HG03060 (cell line): Measurements from ENCODE around the gene APLNR.
A peak's percentile ranks its signal among the peaks of the same experiment; 100 is the strongest.

Experiments
- ATAC-seq: cut with Tn5 transposase; IDR thresholded peaks from one replicate; pipeline ENCODE4 v1.9.1; 2021; ENCODE audit warnings: low read depth, moderate number of reproducible peaks; ENCODE audit not compliant: unreplicated experiment

Gene APLNR

GRCh38 chr11:57251491-57252104 lies 14.5 kb upstream of the APLNR start:
- ATAC-seq = no peak

- no peak for ATAC-seq
These were observed 14.0 kb upstream of the APLNR start for GRCh38 chr11:57251037-57251436.

DNA sequence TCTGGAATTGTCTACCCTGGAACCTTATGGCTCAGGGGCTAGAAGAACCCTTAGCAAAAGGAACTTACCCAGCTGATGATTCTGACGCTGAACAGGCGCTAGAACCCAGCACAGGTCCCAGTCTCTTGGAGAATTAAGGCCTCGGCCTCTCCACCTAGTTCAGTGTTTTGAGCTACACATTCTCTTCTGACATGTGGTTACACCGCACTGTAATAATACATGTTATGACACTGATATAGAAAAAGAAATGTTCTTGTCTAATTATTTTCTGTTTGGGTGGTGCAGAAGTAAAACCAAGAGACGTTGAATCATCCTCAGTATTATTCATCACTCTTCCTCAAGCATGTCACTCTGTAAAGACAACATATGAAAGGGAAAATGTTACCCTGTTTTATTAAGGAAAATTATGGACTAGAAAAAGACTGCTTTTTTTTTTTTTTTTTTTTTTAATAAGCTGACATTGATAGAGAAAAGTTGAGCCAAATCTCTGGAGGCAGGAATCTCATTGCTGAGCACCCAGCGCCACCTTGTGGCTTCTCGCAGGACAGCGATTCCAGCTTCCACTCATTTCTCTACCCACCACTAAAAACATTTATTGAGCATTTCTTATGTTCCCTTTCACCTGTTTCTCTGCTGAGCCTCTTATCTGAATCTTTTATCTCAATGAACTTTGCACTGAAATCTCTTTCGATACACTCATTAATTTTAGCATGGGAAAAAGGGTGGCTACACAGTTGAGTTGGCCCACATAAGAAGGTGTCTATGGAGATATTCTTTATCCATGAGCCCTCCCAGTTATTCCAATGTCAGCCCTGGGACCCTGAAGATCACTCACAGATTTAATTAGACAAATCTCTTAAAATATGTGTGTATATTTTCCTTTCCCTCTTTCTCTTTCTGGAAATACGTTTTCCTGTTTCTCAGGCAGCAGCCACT lies 12.6 kb upstream of the APLNR start:
- ATAC-seq = peak; percentile 38

DNA sequence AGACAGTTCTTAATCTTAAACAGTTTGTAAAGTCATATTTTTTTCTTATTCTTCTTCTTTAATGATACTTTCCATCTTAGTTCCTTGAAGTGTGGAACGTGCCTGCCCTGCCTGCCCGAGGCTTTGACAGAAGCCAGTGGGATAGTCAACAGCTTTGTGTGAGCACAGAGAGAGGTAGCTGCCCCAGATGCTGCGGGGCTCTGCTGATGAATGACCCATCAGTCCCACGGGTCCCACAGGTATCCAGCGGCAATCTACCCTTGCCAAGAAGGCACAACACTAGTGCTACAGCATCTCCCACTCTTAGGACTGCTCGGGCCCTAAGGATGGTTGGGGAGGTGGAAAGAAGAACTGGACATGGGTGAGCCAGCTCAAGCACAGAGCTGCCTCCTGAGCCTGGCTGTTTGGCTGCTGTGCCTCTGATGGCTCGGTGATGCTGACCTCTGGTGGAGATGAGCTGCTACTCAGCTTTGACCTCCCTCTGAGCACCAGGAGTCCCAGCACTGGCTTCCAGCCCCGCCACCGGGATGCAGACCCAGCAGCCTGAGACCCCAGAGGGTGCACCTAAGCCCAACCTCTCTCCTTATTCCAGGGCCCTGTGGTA lies 11.8 kb upstream of the APLNR start:
- ATAC-seq = peak; percentile 50

DNA sequence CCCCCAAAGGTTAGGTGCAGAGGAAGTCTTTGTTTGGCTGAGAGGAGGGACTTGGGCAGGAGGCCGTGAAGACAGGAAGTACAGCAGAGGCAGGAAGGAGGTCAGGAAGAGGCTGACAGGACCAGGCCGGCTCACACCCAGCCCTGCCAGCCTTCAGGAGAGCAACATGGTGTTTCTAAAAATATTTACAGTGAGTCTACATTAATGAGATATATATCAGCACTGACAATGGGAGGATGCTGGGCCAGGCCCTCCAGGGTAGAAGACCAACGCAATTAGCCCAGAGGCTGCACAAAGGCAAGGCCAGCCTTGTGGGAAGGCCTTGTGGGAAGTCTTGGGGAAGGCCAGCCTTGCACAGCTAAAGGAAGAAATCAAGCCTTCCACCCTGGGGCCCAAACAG lies 7.9 kb upstream of the APLNR start:
- ATAC-seq = no peak

DNA sequence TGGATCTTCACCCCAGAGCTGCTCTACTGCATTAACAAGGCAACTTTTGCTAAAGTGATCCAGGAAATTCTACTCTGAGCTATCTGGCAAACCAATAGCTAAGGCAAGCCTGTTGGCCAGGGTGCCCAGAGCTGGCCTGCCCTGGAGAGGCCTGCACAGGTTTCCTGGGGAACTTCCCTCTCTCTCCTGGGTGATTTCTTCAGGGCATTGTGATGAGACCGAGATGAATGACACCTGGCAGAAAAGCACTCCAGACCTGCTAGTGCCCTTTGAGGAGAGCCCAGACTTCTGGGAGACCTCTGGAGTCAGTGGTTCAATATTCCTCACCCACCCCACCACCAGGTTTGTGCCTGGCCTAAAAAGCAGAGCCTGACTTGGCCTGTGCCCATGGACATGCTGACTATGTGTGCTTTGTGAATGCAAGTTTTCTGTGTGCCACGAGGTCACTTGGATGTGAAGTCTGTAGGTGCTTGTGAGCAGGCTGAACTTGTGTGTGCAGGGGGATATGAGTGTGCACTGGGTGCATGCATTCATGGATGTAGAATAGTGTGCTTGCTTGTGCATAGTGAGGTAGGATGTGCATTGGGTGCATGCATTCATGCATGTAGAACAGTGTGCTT lies 4.4 kb upstream of the APLNR start:
- ATAC-seq = no peak

GRCh38 chr11:57240757-57241156 lies 3.7 kb upstream of the APLNR start:
- ATAC-seq = no peak

DNA sequence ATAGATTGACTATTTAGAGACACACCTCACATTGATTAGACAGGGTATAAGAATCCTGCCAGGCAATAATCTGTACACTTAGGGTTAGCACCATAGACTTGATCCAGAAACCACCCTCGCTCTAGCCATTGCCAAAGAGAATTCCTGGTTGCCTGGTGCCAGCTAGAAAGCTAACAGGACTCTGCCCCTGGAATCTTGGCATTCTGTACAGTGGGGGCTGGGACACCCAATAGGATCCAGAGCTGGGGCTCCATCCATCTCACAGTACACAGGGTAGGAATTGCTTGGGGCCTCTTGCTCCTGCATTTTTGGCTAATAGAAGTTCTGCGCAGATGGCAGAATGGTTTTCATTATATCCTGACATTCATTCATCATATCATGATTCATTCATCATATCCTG lies 3.0 kb upstream of the APLNR start:
- ATAC-seq = no peak

DNA sequence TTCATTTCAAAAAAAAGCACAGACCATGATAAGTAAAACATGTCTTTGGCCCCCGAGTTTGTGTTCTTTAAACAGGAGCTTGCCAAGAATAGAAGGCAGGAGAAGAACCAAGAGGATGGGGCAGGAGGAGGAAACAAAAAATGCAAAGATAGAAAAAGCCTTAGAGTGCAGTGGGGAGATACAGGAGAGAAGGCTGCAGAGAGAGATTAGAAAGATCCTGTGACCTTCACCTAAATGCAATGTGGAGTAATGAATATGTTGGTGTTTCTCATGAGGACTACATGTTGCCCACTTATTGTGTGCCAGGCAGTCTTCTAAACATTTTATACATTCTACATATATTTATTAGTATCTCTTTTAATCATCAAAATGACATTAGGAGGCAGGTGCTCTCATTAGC lies 2.3 kb upstream of the APLNR start:
- no peak for ATAC-seq

DNA sequence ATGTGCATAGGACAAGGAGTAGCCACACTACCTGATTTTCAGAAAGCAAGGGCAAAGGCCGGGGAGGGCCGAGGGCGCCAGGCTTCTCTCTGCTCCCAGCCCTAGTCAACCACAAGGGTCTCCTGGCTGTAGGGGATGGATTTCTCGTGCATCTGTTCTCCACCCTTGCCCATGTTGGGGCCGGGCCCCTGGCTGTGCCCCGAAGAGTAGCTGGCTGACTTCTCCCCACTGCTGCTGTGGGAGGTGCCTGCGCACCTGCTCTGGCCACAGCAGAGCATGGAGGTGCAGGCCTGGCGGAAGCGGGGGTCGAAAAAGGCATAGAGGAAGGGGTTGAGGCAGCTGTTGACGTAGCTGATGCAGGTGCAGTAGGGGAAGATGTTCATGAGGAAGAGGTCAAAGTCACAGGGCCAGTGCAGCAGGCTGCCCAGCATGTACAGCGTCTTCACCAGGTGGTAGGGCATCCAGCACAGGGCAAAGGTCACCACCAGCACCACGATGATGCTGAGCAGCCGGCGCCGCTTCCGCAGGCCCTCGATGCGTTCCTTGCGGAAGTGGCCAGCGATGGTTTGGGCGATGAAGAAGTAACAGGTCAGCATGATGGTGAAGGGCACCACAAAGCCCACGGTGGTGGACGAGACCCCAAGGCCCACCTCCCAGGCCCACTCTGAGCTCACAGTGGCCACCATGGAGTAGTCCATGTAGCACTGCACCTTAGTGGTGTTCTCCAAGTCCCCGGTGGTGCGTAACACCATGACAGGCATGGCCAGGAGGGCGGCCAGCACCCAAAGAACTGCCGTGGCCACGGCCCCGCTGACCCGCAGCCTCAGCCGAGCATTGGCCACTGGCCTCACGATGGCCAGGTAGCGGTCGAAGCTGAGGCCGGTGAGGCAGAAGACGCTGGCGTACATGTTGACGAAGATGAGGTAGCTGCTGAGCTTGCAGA lies 1.0 kb downstream of the APLNR start:
- no peak for ATAC-seq

GRCh38 chr11:57233702-57234101 lies 3.3 kb downstream of the APLNR start:
- ATAC-seq = no peak

DNA sequence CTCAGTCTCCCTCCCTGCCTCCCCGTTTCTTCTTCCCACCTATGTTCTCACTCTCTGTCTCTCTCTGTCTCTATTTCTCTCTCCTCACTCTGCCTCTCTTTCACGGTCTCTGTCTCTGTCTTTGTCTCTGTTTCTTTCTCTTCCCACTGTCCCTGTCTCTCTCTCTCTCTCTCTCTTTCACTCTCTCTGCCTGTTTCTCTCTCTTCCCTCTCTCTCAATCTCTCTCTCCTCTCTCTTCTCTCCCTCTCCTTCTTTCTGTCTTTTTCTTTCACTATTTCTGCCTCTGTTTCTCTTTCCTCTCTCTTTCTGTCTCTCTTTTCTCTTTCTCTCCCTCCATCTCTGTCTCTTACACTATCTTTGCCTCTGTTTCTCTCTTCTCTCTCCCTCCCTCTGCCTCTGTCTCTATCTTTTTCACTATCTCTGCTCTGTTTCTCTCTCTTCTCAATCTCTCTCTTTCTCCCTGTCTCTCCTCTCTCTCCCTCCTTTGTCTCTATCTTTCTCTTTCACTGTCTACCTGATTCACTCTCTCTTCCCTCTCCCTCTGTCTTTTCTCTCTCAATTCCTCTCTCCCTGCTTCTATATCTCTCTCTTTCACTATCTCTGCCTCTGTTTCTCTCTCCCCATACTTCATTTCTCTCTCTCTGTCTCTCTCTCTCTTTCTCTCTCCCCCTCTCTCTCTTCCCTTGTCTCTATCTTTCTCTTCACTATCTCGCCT lies 5.4 kb downstream of the APLNR start:
- ATAC-seq = no peak

- no peak for ATAC-seq
These were observed 6.1 kb downstream of the APLNR start for GRCh38 chr11:57230791-57231538.

GRCh38 chr11:57230316-57230715 lies 6.7 kb downstream of the APLNR start:
- ATAC-seq = no peak

DNA sequence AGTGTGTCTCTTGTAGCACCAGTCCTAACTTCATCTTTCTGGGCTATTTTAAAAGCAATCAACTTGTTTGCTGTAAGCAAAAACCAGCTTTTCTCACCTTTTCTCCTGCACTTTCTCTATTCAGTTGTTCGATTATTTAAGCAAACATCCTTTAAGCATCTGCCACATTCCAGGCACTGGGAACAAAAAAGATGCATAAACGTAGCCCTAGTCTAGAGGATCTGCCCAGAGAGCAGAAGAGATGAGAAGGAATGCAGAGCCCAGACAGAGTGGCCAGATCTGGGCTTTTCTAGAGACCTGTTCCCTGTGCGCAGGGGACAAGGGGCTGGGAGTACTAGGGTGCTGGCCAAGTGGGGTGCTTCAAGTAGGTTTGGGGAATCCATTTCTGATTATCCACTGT lies 8.4 kb downstream of the APLNR start:
- no peak for ATAC-seq

DNA sequence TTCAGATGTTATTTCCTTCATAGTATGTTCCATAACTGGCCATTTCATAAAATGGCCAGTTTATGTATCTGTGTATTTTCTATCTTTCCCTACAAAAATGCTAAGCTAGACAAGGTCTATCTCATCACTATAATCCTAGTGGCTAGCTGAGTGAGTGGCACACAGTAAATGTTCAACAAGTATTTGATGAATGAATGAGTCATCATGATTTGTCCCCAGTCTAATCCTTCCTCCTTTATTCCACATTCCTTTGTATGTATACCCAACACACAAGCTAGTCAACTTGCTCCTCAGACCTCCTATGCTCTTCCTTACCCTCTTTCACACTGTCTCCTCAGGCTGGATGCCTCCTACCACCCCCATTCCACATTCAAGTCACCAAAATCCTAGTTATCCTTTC lies 12.5 kb downstream of the APLNR start:
- no peak for ATAC-seq

- no peak for ATAC-seq
These were observed 12.9 kb downstream of the APLNR start for GRCh38 chr11:57224128-57224527.

DNA sequence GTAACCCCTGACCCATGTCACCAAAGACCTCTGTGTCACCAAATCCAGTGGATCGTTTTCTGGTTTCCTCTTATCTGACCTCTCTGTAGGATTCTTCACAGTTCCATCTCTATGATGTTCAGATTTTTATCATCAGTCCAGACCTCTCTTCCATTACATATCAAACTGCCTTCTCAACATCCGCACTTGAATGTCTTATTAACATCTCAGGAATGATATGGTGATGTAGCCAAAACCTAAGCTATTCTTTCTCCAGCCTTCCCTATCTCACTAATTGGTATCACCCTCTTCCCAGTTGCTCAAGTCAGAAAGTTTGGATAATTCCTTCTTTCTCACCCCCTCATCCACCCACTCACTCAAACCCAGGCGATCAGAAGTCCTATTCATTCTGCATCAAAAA lies 13.4 kb downstream of the APLNR start:
- no peak for ATAC-seq

DNA sequence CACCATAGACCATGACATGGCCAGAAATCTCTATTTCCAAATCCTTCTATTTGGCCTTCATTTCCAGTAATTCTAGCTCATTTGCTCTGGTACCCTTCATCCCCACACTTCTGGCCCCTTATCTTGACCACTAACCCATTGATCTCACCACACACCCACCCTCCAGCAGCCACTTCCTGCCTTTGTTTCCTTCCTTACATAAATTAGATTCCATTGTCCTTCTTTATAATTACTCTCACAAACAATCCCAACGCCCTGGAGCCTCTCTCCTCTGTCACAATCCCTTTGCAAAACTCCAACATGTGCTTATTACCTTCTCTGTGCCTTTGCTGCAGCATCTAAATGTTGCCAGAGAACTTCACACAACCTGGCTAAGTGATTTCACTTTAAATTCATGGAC lies 14.8 kb downstream of the APLNR start:
- no peak for ATAC-seq
